GM19372 (cell line): Measurements from ENCODE around the gene ITPKB.

Experiments
- ATAC-seq: cut with Tn5 transposase; IDR thresholded peaks from one replicate; pipeline ENCODE4 v1.9.1; 2021; ENCODE audit warnings: mild to moderate bottlenecking, low read depth, moderate library complexity; ENCODE audit not compliant: unreplicated experiment

Gene ITPKB

DNA sequence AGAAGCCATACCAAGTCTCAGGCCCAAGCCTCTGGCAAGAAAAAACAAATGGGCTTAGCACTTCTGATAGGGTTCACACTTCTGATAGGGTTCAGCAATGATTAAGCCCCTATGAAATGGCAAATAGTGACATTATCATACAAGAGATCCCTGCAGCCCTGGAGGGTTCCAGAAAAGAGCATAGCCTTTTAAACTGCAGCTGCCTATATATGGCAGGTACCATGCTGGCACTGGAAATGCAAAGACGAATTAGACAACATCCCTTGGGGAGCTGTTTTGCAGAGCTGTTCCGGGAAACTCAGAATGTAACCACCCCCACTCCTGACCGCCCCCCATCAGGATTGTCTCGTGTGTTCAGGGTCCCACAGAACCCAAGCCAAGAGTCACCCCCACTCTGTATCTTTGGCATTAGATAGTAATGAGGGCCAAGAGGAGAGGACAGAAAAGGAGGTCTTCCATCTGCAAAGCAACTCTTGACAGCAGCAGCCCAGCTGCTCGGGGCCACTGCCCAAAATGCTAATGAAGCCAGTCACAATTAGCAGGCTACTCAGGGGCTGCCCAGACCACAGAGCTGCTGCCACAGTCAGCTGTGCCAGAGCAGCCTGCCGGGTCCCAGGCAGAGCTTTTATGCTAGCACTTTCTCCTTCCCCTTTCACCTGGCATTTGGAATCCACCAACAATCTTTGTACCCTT lies 50.9 kb downstream of the ITPKB start:
- no peak for ATAC-seq

DNA sequence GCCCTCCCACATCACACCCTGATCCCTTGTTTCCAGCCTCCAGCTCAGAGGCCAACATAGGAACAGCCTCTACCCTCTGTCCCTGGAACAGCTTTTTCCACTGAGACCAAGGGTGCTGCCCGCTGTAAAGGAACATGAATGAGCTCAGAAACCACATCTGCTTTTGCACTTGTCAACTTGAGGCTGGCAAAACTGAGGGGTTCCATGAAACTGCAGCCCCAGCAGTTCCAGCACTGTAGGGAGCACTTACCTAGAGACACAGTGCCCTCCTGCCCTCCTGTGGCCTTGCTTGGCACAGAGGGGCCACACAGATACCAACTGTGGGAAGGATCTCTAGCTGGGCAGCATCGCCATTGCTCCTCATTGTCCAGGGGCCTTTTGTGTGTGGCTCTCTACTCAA lies 51.7 kb downstream of the ITPKB start:
- ATAC-seq, result no peak

DNA sequence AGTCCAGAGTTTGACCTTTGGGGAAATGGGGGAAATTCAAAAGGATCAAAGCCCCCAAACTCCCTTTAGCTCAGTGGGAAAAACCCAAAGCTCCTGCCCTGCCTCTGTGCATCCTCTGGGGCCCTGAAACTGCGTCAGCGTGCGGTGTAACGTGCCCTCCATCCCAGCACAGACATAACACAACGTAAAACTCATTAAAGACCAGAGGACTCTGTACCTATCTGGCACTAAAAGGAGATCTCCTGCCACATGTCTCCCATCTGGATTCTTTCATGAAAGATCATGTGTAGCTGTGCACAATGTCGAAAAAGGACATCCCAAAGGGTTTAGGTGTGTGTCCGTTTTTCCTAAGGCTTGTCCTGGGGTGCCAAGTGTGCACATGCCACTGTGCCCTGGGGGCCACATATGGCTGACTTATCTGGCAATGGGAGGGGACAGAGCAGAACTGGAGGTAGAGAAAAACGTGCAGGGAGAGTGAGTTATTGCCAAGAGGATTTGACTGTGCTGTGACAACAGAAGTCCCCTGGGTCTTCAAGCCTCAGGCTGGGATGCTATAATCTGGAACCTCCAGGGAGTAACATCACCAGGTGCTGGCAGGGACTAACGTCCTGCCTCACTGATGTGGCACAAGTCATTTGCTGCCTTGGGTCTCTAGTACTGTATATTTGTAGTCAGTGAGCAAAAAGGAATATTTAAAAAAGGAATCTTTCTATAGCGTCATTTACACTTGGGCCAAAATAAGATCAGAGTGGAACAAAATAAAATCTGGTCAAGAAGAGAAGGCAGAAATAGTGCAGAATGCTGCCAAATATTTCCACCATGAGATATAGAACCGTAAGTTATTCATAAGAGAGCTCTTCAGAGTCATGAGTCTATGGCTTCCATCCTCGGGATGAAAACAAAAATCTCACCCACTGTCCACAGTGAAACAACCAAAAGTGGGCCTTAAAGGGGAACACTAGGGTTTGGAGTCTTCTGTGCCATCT lies 52.3 kb downstream of the ITPKB start:
- ATAC-seq, result no peak

DNA sequence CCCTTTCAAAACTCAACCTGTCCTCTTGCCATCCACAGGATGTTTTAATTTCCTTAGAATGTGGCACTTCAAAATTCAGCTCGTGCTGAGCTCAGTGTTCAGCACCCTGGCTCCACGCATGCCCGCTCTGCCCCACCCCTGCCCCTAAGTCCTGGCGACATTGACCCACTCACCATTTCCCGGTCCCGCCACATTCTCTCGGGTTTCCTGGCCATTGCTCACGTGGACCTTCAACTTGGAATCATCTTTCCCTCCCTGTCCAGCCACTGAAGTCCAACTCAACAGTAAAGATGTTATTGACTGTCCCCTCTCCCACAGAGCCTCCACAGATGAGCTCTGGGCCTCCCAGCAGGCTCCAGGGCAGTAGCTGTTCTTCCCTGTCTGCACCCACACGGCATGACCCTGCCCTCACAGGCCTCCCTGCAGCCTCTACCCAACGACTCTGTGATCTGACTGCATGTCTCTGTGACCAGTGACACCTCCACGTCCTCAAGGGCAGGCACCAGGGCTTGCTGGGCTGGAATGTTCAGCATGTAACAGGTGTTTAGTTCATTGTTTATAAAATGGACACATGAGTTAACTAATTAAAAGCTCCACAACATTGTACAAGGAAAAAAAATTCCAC lies 53.8 kb downstream of the ITPKB start:
- ATAC-seq, result no peak

DNA sequence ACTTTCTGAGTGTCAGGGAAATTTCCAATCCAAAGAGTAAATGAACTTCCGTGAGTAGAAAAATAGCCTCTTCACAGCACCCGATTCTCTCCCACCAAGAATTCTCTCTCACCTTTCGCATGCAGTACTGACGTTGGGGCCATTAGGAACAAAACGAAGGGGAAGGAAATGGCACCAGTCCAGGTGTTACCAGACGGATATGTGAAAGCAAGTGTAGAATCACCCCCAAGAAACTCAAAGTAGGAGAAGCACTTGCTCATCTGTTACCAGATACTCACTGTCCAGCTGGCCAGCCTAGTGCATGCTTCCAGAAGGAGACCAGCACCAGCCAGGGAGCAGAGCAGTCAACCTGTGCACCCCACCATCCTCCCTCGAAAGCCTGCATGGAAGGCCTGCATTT lies 55.1 kb downstream of the ITPKB start:
- ATAC-seq, result no peak

DNA sequence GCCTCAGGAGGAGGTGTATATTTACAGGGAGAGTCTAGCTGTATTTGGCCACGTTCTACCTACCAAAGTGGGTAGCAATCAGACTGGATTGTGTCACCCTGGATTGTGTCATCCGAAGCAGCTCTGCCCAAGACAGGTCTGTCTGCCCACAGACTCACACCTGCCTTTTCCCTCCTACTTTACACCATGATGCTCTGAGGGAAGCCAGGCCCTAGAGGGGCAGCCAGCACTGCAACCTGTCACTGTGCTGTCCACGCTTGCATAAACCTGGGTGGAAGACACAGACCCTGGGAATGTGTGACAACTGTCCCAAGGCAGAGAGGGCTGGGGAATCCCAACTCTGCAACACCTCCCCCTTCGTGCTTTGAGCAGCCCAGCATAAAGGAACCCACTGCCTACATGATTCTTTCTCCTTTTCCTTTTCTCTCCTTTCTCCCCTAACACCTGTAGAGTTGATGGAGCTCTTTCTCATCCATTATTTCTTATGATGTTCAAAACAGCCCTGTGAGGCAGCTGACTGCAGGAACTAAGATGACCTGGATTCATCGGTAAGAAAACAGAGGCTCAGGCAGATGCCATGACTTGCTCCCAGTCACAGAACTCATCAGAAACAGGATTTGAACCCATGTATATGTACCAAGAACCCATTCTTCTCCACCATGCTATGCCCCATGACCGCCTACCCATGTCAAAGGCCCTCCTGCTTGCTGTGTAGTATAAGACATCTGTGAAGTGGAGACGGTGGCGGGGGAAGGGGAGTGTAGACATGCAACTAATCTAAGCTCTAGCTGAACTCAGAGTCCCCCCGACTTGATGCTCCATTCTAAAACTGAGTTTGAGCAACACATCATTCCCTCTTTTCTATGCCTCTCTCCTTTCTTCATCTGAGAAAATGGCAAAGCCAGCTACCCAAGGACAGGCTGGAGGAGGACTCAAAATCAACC lies 55.9 kb downstream of the ITPKB start:
- no peak for ATAC-seq

DNA sequence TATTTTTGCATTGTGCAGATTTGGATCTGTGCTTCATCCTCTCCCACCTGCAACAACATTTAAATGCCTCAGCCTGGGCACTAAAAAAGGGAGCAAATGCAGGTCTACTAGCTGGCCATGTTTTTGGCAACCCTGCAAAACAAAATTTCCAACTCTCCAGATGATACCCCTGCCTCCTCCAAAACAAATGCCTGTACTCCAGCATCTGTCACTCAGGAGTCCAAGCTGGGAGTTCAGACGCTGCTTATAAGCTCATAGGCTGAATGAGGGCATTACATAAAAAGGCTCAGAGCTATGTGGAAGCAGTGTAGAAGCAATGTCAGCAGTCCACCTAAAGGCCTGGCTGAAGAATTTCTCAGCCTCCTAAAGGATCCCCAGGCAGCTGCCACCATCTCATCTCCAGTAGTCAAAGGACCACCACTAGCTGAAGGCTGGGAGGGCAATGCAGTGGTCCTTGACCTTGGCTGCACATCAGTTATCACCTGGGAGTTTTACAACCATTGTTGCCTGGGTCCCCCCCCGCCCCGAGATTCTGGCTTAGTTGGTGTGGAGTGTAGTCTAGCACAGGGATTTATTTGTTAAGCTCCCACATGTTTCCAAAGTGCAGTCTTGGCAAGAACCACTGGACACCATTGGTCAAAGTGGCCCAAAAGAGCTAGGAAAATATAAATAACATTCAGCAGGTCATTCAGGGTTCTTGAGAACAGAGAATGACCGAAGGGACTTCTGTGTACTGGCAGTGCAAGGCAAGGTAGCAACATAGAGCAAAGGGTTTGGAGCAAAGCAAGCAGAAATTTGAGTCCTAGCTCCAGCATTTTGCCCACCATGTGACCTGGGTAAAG lies 57.2 kb downstream of the ITPKB start:
- no peak for ATAC-seq

DNA sequence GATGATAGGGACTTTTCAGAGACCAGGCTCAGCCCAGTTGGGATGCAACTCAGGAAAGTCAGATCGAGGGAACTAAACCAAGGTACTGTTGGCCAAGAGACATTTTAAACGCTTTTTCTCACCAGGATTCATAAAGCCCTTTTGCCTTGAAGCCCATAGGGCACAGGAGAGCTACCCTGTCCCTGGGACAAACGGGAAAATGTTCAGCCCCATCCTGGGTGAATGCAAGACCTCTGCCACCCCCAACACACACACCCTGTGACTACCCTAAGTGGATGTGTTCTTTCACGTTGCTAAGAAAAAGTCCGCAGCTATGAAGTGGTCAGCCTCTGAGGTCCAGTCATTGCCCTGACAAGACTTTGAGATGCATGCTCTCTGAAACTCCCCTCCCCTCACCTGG lies 58.4 kb downstream of the ITPKB start:
- no peak for ATAC-seq

DNA sequence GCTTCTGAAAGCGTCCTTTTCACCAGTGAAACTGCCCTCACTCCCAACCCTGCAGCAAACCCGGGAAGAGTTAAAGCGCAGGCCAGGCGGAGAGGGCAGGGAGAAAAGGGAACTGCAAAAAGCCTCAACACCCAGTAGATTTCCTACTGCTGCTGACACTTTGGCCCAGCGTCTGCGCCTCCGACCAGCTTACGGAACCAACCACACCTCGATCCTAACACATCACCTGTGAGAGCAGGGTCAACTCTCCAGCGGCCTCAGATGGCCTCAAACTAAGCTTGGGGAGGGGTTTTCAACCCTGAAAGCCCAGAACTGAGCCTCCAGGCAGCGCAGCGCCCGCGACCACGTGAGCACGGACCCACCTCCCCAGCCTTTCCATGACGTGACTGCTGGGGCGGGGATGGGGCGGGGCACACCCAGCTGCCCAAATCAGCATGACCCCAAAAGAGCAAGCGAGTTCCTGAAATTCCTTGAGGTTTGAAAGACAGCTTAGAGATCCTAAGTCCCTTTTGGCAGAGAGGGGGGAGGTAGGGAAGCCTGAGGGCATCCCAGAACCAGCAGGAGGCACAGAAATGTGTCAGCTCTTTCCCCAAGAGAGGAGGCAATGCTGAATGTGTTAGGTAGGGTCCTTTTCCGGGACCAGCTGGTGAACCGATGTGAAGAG lies 59.1 kb downstream of the ITPKB start:
- ATAC-seq, result peak; percentile 42

DNA sequence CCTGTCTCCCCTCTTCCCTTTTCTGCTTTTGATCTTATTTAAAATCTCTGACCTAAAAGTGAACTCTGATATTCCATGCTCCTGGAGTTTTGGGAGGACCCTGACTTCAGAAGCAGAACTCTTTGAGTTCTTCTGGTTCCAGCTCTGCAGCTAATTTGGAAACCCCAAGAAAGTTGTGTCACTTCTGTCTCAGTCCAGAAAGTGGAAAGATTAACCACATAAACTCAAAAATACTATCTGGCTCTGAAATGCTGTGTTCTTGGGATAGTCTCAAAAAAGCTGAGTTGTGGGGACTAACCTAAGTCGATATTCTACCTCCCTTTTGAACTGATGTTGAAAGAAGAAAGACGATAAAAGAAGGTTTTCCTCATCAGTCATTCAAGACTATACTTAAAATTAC lies 59.8 kb downstream of the ITPKB start:
- ATAC-seq, result no peak

DNA sequence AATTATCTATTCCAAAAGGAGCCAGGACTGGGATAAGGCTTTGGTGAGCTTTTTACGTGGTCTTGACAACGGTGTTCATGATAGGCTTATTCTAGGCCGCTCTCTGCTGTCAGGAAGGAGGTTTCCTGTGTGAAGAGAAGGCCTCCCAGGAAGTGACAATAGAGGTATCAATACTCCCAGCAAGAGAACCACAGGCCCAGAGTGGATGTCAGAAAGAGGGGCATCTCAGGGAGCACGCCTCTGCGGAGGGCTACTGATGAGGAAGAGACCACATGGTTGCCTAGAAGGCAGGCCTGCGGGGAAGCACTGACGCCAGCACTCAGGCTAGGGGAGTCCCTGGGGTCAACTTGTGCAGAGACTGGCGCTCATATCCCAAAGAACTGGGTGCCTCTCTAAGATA lies 60.4 kb downstream of the ITPKB start:
- no peak for ATAC-seq

DNA sequence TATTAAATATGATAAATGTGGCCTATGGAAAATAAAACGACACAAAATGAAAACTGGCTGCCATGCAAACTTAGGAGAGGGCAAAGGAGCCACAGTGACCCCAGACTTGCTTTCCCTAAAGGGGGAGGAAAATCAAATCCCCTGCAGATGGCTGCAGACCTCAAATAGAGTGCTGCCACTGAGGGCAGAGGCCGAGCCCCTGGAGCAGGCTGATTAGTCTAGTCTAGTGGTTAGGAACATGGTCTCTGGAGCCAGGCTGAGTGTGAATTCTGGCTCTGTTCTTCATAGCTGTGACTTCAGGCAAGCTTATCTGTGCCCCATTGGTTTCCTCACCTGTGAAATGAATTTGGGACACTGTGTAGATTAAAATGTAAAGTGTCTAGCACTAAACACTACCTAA lies 60.8 kb downstream of the ITPKB start:
- ATAC-seq, result no peak

DNA sequence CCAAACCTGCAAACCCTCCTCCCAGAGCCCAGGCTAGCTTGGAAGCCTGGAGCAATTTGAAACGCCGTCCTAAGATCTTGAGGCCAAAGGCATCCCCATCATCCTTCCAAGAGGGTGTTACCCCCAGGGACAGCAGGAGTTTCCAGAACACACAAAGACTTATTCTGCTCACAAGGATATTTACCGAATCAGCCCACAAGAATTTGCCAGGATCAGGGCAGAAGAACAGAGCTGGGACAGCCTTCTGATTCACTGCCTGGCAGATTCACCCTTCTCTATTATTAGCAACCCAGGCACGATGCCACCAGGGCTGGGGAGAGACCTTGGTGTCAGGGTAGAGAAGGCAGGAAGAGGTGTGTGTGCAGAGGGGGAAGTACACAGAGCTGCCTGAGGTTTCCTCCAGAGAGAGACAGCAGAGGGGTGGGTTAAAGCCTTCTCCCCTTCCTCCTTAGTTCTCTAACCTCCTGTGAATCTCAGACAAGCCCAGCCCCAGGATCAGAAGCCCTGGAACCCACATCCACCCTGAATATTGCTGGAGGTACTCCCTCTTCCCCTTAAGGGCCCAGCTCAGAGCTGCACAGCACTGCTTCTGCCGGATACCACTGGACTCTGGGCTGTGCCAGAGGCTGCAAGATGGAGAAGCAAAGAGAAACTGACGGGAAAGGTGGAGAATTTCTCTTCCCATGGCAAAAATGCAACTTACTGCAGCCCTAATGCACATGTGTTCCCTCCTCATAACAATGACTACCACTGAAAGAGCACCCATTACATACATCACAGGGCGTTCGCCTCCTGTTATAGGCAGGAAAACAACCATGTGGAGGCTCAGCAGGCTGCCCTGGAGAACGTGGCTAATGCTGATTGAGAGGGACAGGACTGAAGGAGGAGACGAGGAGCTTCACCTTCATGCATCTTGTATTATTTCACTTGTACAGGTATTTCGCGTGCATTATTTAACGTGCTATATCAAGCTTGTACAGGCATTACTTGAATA lies 61.8 kb downstream of the ITPKB start:
- ATAC-seq, result no peak

DNA sequence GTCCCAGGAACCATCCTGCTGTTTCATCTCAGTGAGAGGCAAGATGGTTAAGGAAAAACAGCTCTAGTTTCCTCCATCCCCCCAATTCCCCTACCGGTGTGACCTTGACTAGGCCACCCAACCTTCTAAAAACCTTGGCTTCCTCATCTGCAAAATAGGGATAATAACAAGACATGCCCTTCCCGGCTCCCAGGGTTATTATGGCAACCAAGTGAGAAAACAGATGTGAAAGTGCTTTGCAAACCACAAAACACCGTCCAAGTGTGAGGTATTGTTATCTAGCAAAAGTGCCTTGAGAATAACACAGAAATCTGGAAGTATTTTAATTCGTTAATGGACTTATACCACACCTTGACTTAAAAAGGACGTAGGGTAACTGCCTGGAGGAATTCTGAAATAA lies 62.7 kb downstream of the ITPKB start:
- no peak for ATAC-seq

DNA sequence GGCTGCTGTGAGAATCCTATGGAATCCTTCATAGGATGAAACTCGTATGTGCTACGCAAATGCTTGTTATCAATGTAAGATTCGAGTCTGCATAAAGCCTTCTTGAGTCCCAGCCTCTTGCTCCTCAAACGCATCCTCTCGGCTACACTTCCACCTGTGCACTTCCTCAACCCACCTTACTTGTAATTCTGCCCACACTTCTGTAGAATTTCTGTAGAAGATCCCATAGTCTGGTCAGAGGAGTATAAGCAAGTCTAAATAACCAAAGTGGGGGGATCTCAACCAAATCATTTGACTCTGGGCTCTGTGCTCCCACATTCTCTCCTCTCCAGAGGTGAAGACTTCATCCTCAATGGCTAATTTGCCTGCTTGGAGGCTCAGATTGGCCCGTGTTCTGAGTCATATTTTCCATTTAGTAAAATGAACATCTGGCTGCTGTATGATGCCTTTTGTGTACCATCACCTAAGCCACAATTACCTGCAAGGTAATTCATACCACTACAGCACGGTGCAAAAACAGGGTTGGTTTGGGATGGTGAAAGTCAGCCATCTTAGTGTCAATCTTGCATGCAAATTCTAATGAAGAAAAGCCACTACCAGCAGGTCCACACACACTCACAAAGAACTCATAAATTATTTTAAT lies 63.2 kb downstream of the ITPKB start:
- no peak for ATAC-seq

DNA sequence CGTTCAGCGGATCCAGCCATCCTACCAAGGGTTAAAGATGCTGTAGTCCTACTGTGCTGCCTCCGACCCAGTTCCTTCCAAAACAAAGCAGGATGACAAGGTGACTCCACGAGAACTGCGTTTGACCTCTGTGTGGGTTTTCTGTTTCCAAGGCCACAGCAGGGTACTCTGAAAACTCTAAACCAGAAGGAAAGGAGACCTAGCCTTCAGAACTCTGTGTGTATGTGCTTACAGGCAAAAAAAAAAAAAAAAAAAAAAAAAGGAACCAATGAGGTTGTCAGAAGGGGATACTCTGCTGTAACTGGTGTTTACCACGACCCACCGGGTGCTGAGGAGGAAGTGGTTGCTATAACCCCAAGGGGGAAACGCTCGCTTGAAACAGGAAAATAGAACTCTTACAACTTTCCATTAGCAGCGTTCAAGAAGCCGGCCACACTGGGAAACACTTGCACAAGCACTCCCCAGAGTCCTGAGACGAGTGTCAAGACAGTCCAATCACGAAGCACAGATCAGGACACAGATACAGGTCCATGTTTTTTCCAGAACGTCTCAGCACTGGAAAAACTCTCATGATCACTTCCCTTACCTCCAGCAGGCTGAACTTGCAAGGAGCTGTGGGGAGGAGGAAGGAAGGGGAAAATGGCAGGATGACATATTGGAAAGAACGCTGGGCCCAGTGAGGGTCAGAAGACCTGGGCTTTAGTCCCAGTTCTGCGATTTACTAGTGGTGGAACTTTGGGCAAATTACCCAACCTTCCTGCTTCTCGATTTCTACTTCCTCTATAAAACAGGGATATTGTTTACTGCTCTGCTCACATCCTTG lies 64.0 kb downstream of the ITPKB start:
- peak; percentile 63 for ATAC-seq
